IMR-90 (cell line): Measurements from ENCODE around the gene C3orf18. TPM values are rescaled to one million over a fixed set of nuclear protein-coding genes. Genes with fewer than 3 reads are reported as not detected.
A peak's percentile ranks its signal among the peaks of the same experiment; 100 is the strongest.

Experiments used
- ATAC-seq: fragments of 200-7000 bp; cut with Tn5 transposase; 2 replicates; pipeline ENCODE4 v1.9.1; 2020; ENCODE audit warnings: low read depth, mild to moderate bottlenecking, moderate library complexity
- BruUV-seq: library from RNA; stranded (reverse); fragments of 400-500 nt; replicated peaks from 2 replicates; lab custom pipeline; 2021; lab: Mats Ljungman, UMichigan
- CTCF ChIA-PET: fragments of 300-600 bp; formaldehyde crosslinking; extraction: SDS; loops from one replicate; lab custom pipeline; 2021; ENCODE audit warnings: antibody characterized with exemption; lab: Yijun Ruan, JAX
- POLR2A ChIA-PET: fragments of 300-600 bp; sonication (Branson Sonifier 250); formaldehyde crosslinking; loops from one replicate; lab custom pipeline; 2022; ENCODE audit warnings: antibody characterized with exemption; ENCODE audit not compliant: unreplicated experiment; lab: Charles Lee
- DNase-seq: peaks from one replicate; pipeline ENCODE4 v3.0.0; 2013
- H2AFZ ChIP-seq: replicated peaks from 2 replicates; pipeline ENCODE3; 2013; ENCODE audit warnings: low read length, mild to moderate bottlenecking; ENCODE audit not compliant: poor library complexity
- H2AK5ac ChIP-seq: 2 replicates; pipeline ENCODE4 v1.6.1; 2013; ENCODE audit warnings: low read depth, low read length, inconsistent platforms
- H2AK9ac ChIP-seq: replicated peaks from 2 replicates; pipeline ENCODE3; 2013; ENCODE audit warnings: mild to moderate bottlenecking, low read depth, low read length, moderate library complexity; ENCODE audit not compliant: poor library complexity
- H2BK120ac ChIP-seq: 2 replicates; pipeline ENCODE4 v1.6.1; 2013; ENCODE audit warnings: low read depth, low read length, inconsistent platforms
- H2BK15ac ChIP-seq: 3 replicates; pipeline ENCODE4 v1.6.1; 2013; ENCODE audit warnings: low read depth, low read length, inconsistent platforms
- H2BK20ac ChIP-seq: 2 replicates; pipeline ENCODE4 v1.6.1; 2013; ENCODE audit warnings: low read depth, mild to moderate bottlenecking, inconsistent platforms, low read length, moderate library complexity
- H2BK5ac ChIP-seq: 2 replicates; pipeline ENCODE4 v1.6.1; 2013; ENCODE audit warnings: mild to moderate bottlenecking, low read depth, low read length, inconsistent platforms; ENCODE audit not compliant: poor library complexity, severe bottlenecking
- H3K14ac ChIP-seq: replicated peaks from 2 replicates; pipeline ENCODE4 v1.6.1; 2013; ENCODE audit warnings: low read depth, low read length, inconsistent platforms
- H3K18ac ChIP-seq: 2 replicates; pipeline ENCODE4 v1.6.1; 2013; ENCODE audit warnings: low read depth, low read length, control low read depth
- H3K23ac ChIP-seq: 2 replicates; pipeline ENCODE4 v1.6.1; 2013; ENCODE audit warnings: low read depth, low read length, inconsistent platforms
- H3K27ac ChIP-seq: 2 replicates; pipeline ENCODE4 v1.5.1; 2013; ENCODE audit warnings: mild to moderate bottlenecking, control low read depth, low read length; ENCODE audit not compliant: insufficient read depth
- H3K27me3 ChIP-seq: 2 replicates; pipeline ENCODE4 v1.6.1; 2013; ENCODE audit warnings: low read length; ENCODE audit not compliant: control insufficient read depth, insufficient read depth
- H3K36me3 ChIP-seq: 2 replicates; pipeline ENCODE4 v1.6.1; 2013; ENCODE audit warnings: low read length, mixed read lengths; ENCODE audit not compliant: control insufficient read depth, insufficient read depth
- H3K4ac ChIP-seq: 2 replicates; pipeline ENCODE4 v1.6.1; 2013; ENCODE audit warnings: low read depth, low read length, inconsistent platforms
- H3K4me1 ChIP-seq: 2 replicates; pipeline ENCODE4 v1.6.1; 2013; ENCODE audit warnings: low read length, mixed read lengths; ENCODE audit not compliant: control insufficient read depth, insufficient read depth
- H3K4me2 ChIP-seq: 2 replicates; pipeline ENCODE4 v1.6.1; 2013; ENCODE audit warnings: low read depth, mild to moderate bottlenecking, control low read depth, low read length, moderate library complexity
- H3K4me3 ChIP-seq: 2 replicates; pipeline ENCODE4 v1.5.1; 2013; ENCODE audit warnings: low read depth, mild to moderate bottlenecking, control low read depth, low read length, moderate library complexity; ENCODE audit not compliant: insufficient read depth
- H3K56ac ChIP-seq: 2 replicates; pipeline ENCODE4 v1.6.1; 2013; ENCODE audit warnings: low read length, inconsistent platforms; ENCODE audit not compliant: insufficient read depth; ENCODE audit errors: extremely low read depth
- H3K79me1 ChIP-seq, 2 experiments: 2 replicates each; pipeline ENCODE4 v1.6.1; 2013; ENCODE audit warnings: low read length in 2 of 2, inconsistent platforms in 1 of 2, low read depth in 1 of 2
- H3K9ac ChIP-seq: 2 replicates; pipeline ENCODE4 v1.6.1; 2013; ENCODE audit warnings: low read depth, low read length, control low read depth
- H3K9me1 ChIP-seq: 2 replicates; pipeline ENCODE4 v1.6.1; 2013; ENCODE audit warnings: low read length, inconsistent platforms; ENCODE audit not compliant: insufficient read depth
- H3K9me3 ChIP-seq: 2 replicates; pipeline ENCODE4 v1.6.1; 2013; ENCODE audit warnings: low read length; ENCODE audit not compliant: control insufficient read depth, insufficient read depth
- H4K20me1 ChIP-seq: 2 replicates; pipeline ENCODE4 v1.6.1; 2013; ENCODE audit warnings: low read length, inconsistent platforms; ENCODE audit not compliant: insufficient read depth
- H4K5ac ChIP-seq: 2 replicates; pipeline ENCODE4 v1.6.1; 2013; ENCODE audit warnings: mild to moderate bottlenecking, low read depth, low read length, control low read depth
- H4K8ac ChIP-seq, 2 experiments: 2 replicates each; pipeline ENCODE4 v1.6.1; 2013; ENCODE audit warnings: low read depth in 2 of 2, low read length in 2 of 2, control low read depth in 1 of 2, inconsistent platforms in 1 of 2
- H4K91ac ChIP-seq: 2 replicates; pipeline ENCODE4 v1.6.1; 2013; ENCODE audit warnings: low read depth, low read length, inconsistent platforms; ENCODE audit not compliant: insufficient read depth
- CEBPB ChIP-seq: IDR thresholded peaks from 2 replicates; pipeline ENCODE4 v1.6.1; 2012; ENCODE audit warnings: low read depth, low read length, improper control_type of control experiment
- FOS ChIP-seq: fragments of 150-350 bp; IDR thresholded peaks from 2 replicates; pipeline ENCODE4 v1.6.1; 2016; ENCODE audit warnings: low read depth, low read length
- MXI1 ChIP-seq: IDR thresholded peaks from 2 replicates; pipeline ENCODE4 v1.6.1; 2012; ENCODE audit warnings: low read depth, mild to moderate bottlenecking, low read length, moderate library complexity, borderline replicate concordance
- NFE2L2 ChIP-seq: fragments of 150-350 bp; IDR thresholded peaks from 2 replicates; pipeline ENCODE4 v1.6.1; 2016; ENCODE audit warnings: low read depth, mild to moderate bottlenecking, low read length
- RAD21 ChIP-seq: IDR thresholded peaks from 2 replicates; pipeline ENCODE4 v1.6.1; 2012; ENCODE audit warnings: low read length, improper control_type of control experiment
- RCOR1 ChIP-seq: IDR thresholded peaks from 2 replicates; pipeline ENCODE4 v1.6.1; 2012; ENCODE audit warnings: mild to moderate bottlenecking, low read length, improper control_type of control experiment; ENCODE audit not compliant: insufficient replicate concordance
- SMC3 ChIP-seq: fragments of 150-350 bp; IDR thresholded peaks from 2 replicates; pipeline ENCODE4 v1.6.1; 2016; ENCODE audit warnings: low read depth, mild to moderate bottlenecking, antibody characterized with exemption, low read length, moderate library complexity
- USF2 ChIP-seq: fragments of 150-350 bp; IDR thresholded peaks from 2 replicates; pipeline ENCODE4 v1.6.1; 2017; ENCODE audit warnings: mild to moderate bottlenecking, antibody characterized with exemption, low read length, low read depth
- WGBS, 2 experiments: methylation state at CpG; one replicate each; pipeline versions ENCODE4 v1.1.5 to v1.1.7; 2013; ENCODE audit warnings: missing lambda C conversion rate in 2 of 2; ENCODE audit not compliant: insufficient read length in 1 of 2; ENCODE audit errors: extremely low coverage in 2 of 2; 5-methylcytosine and 5-hydroxymethylcytosine counted together
- dilution Hi-C: fragments of 300-500 bp; cut with HindIII; formaldehyde crosslinking; loops from one replicate; pipeline ENCODE4 v1.14.3; 2018; ENCODE audit warnings: low sequenced_read_pairs; ENCODE audit not compliant: unreplicated experiment
- in situ Hi-C: fragments of 300-500 bp; cut with MboI; formaldehyde crosslinking; loops from 3 replicates; pipeline ENCODE4 v1.14.3; 2019; ENCODE audit warnings: low sequenced_read_pairs, inconsistent platforms, mixed read lengths
- intact Hi-C: fragments of 100-400 bp; cut with micrococcal nuclease; formaldehyde crosslinking; loops from 2 replicates; pipeline ENCODE4 v1.10.0; 2022
- polyA plus RNA-seq, 3 experiments: library from polyadenylated mRNA; depleted of rRNA; stranded (reverse); fragments of >200 nt; gene quantifications; 2 replicates each; pipeline ENCODE4 v1.2.3, GENCODE V29; 2012; ENCODE audit warnings: low replicate concordance in 1 of 3
- total RNA-seq: library from RNA; depleted of rRNA; stranded (reverse); fragments of >200 nt; gene quantifications from 2 replicates; pipeline ENCODE4 v1.2.3, GENCODE V29; 2012

Gene C3orf18
- total and polyA plus RNA-seq, 2 of the 4 experiments (the other 2 are of a cell fraction): 6.8 to 10.6 TPM

- H3K14ac ChIP-seq: no peak overlapping the region
- no peak overlapping the region for H3K4me2 ChIP-seq
- ATAC-seq: no peak
- H2AK5ac ChIP-seq: no peak overlapping the region
- intact Hi-C loops (no loop called here), dilution Hi-C loops (no loop called here), in situ Hi-C loops (no loop called here)
- H3K4me3 ChIP-seq: no peak overlapping the region
- H3K36me3 ChIP-seq: no peaks in the 10 kb centered on the region
- 55% methylated on average over 2 of the region's 9 CpGs; no CpG with 5 or more reads in 1 of the 2 experiments for WGBS, 2 experiments
- no peak overlapping the region for H4K91ac ChIP-seq
- no peak overlapping the region for H3K23ac ChIP-seq
- ChIA-PET POLR2A (interaction anchor here (0.7 kb wide), 1 partner anchor 1003 kb away, joined by 14 read pairs; no protein-coding TSS in a partner anchor), CTCF (no interaction called here)
- H4K8ac ChIP-seq: no peak overlapping the region
- H3K9ac ChIP-seq: no peak overlapping the region
- no peak overlapping the region for H2AK9ac ChIP-seq
- H2BK120ac ChIP-seq: no peak overlapping the region
- H3K4me1 ChIP-seq: no peaks in the 10 kb centered on the region
- H3K56ac ChIP-seq: no peak overlapping the region
- H3K27ac ChIP-seq: no peak overlapping the region
- H3K79me1 ChIP-seq: no peaks in the 10 kb centered on the region
- DNase-seq: peak; percentile 23
- H4K20me1 ChIP-seq: no peaks in the 10 kb centered on the region
- H3K9me3 ChIP-seq: no peaks in the 10 kb centered on the region
- no peak overlapping the region for H3K18ac ChIP-seq
- no peak overlapping the region for H2BK20ac ChIP-seq
- H4K5ac ChIP-seq: no peak overlapping the region
- no TSS peak for BruUV-seq
- TF ChIP-seq MXI1 (no peak), NFE2L2 (no peak), USF2 (no peak), SMC3 (no peak), RAD21 (no peak), CEBPB (no peak), RCOR1 (no peak), FOS (no peak)
- H3K9me1 ChIP-seq: no peaks in the 10 kb centered on the region
- H2BK15ac ChIP-seq: no peak overlapping the region
- H3K4ac ChIP-seq: no peak overlapping the region
- H2BK5ac ChIP-seq: no peak overlapping the region
- no peak overlapping the region for H2AFZ ChIP-seq
- H3K27me3 ChIP-seq: peaks cover 85% of the 10 kb centered on the region
Observed at GRCh38 chr3:50534681-50535330, 32.7 kb downstream of the C3orf18 start.
